Cardiac fibroblast (primary cell): Measurements from ENCODE around the gene HOXB7.

Experiments
- DNase-seq, 2 donors: peaks; one replicate each; pipeline versions ENCODE4 v3.0.0 to v3.0.0-alpha.2; 2010; ENCODE audit warnings: low read depth in 2 of 2
- H3K4me3 ChIP-seq, 2 donors: replicated peaks in 1 of 2; 1 replicate in 1 of 2; 2 replicates in 1 of 2; pipeline ENCODE4 v1.5.1; 2011; ENCODE audit warnings: low read depth in 2 of 2, low read length in 2 of 2, mild to moderate bottlenecking in 2 of 2, moderate library complexity in 1 of 2
- TF ChIP-seq, protein P1 (sequence below): IDR thresholded peaks from one replicate; pipeline ENCODE4 v1.5.1; 2011; ENCODE audit warnings: low read depth, mild to moderate bottlenecking, low read length, inconsistent platforms

The HOXB7 gene

DNA sequence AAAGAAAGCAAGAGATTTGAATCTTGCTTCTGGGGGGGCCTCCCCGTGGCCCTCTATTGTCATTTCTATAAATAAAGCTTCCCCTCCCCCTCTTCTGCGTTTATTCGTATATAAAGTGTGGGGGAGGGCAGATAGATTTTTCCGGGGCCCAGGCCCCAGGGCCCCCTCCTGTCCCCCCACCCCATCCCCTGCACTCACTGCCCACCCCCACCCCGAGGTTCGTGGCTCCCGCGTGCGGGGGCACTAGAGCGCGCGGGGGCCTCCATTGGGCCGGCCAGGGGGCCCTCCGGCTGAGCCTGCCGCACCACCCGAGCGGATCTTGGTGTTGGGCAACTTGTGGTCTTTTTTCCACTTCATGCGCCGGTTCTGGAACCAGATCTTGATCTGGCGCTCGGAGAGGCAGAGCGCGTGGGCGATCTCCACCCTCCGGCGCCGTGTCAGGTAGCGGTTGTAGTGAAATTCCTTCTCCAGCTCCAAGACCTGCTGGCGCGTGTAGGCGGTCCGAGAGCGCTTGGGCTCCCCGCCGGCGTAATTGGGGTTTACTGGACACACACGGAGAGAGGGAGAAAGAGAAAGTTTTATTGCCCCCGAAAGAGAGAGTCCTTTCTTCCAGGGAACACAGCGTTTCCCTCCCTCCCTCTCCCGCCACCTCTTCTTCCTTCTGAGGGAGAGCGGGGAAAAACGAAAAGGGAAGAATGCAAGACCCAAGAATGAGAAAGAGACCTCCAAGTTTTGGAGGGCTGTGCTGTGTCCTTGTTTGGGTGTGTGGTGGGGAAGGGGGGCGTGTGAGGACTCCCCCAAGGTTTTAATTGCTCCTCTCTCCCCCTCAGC is 34.1 kb downstream of the HOXB7 start:
- H3K4me3 ChIP-seq = peak overlapping the region; percentile 25 to 57
- DNase-seq = peak in 1 of 2 donors; percentile 40
- TF ChIP-seq, protein P1, sequence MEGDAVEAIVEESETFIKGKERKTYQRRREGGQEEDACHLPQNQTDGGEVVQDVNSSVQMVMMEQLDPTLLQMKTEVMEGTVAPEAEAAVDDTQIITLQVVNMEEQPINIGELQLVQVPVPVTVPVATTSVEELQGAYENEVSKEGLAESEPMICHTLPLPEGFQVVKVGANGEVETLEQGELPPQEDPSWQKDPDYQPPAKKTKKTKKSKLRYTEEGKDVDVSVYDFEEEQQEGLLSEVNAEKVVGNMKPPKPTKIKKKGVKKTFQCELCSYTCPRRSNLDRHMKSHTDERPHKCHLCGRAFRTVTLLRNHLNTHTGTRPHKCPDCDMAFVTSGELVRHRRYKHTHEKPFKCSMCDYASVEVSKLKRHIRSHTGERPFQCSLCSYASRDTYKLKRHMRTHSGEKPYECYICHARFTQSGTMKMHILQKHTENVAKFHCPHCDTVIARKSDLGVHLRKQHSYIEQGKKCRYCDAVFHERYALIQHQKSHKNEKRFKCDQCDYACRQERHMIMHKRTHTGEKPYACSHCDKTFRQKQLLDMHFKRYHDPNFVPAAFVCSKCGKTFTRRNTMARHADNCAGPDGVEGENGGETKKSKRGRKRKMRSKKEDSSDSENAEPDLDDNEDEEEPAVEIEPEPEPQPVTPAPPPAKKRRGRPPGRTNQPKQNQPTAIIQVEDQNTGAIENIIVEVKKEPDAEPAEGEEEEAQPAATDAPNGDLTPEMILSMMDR = no peak

DNA sequence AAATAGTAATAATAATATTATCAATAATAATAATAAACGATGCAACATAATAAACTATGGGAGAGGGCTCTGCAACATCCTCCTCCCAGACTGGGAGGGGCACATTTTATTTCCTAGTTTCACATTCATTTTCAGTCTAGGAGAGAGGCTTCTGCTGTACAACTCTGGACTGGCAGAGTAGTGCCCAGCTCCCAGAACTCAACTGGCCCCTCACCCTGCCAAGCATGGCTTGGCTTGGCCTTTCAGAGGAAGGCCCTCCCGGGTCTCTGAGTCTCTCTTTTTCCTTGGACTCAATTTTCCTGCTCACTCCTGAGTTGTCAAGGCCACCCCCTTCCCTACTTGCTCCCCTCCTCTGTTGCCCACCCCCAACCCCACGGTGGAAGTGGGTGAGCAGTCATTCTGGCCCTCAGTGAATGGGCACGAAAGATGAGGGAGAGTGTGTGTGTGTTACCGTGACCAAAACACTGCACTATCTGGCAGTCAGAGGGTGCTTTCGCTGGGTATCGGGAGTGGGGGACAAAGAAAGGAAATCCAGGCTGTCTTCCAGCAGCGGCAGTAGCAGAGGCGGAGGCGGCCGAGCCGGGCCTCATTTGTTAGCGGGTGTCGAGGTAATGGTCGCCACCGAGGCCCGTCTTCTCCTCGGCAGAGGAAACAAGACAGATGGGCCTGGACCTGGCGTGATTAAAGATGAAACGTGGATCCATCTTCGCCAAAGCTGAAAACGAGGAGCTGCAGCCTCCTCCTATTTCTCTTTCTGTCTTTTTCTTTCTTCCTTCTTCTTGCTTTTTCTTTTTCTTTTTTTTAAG is 34.9 kb downstream of the HOXB7 start:
- no peak overlapping the region for H3K4me3 ChIP-seq
- DNase-seq = no peak
- TF ChIP-seq, protein P1 = no peak

DNA sequence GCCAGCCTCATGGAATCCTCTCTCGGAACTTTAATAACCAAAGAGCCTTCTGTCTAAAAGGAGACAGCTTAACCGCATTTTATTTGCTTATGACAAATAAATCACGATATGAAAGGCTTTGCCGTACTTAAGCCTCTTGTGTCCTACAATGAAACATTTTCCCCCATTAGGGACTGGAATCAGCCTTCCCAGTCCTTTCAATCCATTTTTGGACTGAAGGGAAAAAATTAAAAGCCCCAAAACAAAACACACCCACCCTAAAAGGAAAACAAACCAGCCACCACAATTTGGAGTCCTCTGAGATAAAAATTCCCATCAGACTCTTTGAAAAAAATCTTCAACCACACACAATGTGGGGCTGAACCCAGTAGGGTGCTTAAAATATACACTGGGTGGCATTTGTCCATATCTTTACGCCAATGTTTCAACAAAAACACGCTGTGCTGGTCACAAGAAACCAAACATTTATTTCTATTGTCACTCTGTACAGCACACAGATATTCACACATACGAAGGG is 35.7 kb downstream of the HOXB7 start:
- DNase-seq = no peak
- TF ChIP-seq, protein P1 = no peak
- no peak overlapping the region for H3K4me3 ChIP-seq

DNA sequence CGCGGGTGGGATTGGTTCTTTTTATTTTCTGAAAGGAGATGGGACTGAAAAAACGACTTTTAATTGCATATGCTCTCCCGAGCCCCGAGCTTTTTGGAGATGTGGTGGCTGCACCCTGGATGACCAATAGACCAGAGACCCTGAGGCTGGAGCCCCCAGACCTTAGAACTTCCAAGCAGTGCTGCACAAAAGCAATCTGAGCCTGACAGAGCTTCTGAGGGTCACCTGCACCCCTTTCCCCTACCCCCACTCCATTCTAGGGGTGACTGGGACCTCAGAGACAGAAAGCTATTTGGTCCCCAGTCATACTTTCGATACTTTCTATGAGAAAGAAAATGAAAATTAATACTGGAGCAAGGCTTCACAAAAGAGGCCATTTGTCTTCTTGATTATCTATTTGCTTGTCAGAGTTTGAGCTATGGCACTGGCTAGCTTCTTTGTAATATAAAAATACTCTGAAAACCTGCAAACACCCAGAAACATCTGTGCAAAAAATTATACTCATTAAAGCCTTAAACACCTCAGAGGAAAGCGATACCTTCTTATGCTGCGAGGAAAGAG is 36.2 kb downstream of the HOXB7 start:
- no peak overlapping the region for H3K4me3 ChIP-seq
- DNase-seq = no peak
- TF ChIP-seq, protein P1 = no peak

DNA sequence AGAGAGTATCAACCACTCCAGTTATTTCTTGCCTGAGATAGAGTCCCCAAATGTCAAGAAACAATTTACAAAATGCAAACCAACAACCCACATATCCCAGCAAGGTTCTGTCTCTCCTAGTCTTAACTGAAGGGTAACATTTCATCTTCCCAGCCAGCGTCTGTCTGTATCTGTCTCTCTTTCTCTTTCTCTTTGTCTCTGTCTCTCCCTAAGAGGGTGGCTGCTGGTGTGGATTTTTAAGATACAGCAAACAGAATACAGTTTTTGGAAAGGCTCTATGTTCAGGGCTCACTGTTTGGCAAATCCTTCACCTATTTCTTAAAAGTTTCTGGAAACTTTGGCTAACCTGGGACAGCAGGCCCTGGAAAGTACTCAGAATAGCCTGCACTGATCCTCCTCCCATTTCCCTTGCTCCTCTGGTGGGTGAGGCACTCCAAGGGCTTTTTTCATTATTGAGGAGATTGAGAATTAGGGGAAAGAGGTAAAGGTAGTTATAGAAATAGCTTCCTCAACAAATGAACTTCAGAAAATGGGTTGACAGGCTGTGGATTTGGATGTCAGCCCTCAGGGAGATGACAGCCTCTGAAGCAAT is 38.9 kb downstream of the HOXB7 start:
- no peak overlapping the region for H3K4me3 ChIP-seq
- no peak for DNase-seq
- TF ChIP-seq, protein P1 = no peak

DNA sequence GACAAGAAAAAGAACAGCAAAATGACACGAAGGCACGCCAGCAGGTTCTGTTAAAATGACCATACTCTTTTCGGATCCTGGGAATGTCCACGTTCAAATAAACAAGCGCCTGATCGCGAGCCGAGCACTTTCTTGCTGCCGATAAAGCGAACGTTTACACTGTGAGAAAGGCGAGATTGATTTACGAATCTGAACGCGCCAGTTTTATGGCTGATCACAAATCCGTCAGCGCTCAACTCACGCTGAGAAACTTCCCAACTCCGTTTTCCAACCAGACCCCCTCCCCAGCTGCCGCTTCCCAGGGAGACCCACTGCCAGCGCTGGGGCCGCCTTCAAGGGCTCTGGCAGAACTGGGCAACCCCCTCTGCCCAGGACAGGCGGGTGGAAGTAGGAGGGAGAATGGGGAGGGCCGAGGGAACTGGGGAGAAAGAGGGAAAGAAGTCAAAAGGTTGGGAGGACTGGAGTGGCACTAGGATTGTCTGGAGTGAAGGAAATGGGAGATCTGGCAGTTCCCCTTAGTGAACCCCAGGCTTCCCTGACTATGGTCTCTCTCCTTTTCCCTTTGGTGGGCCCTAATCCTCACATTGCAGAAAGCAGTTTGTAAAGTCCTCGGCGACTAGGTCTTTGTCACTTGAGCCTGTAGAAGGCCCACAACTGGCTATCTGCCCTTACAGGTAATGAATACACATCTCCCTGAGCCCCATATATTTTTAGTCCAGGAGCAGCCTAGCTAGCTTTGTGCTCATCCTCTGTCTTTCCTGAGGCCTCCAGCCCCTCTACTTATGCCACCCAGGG is 39.6 kb downstream of the HOXB7 start:
- TF ChIP-seq, protein P1 = no peak
- no peak for DNase-seq
- H3K4me3 ChIP-seq = no peak overlapping the region
